ENCODE results near the gene ADK.

ADK gene

GRCh38 chr10:74672430-74673165, 521.6 kb downstream of the ADK start:
- Histone ChIP-seq H3K9me3 (ENCODE audit: control insufficient read depth, insufficient read depth, low read length) (no peaks in the 10 kb centered on the region), H3K27ac (ENCODE audit: low read length) (no peak overlapping the region), H3K4me1 (ENCODE audit: control insufficient read depth, insufficient read depth, low read length) (no peaks in the 10 kb centered on the region), H3K4me3 (ENCODE audit: low read length) (no peak overlapping the region), H3K36me3 (ENCODE audit: control insufficient read depth, insufficient read depth, low read length) (no peaks in the 10 kb centered on the region), H3K27me3 (ENCODE audit: control insufficient read depth, insufficient read depth, low read length) (no peaks in the 10 kb centered on the region)
- DNase-seq (ENCODE audit: low read depth, low spot score): no peak

GRCh38 chr10:74674927-74675326, 523.9 kb downstream of the ADK start:
- Histone ChIP-seq H3K27ac (ENCODE audit: low read length) (no peak overlapping the region), H3K4me3 (ENCODE audit: low read length) (no peak overlapping the region), H3K9me3 (ENCODE audit: control insufficient read depth, insufficient read depth, low read length) (no peaks in the 10 kb centered on the region), H3K36me3 (ENCODE audit: control insufficient read depth, insufficient read depth, low read length) (no peaks in the 10 kb centered on the region), H3K4me1 (ENCODE audit: control insufficient read depth, insufficient read depth, low read length) (no peaks in the 10 kb centered on the region), H3K27me3 (ENCODE audit: control insufficient read depth, insufficient read depth, low read length) (no peaks in the 10 kb centered on the region)
- no peak for DNase-seq (ENCODE audit: low read depth, low spot score)
- WGBS (ENCODE audit: insufficient coverage, insufficient read length): no CpG with 5 or more reads among the region's 1 CpG

GRCh38 chr10:74675484-74675883, 524.5 kb downstream of the ADK start:
- DNase-seq (ENCODE audit: low read depth, low spot score): no peak
- Histone ChIP-seq H3K36me3 (ENCODE audit: control insufficient read depth, insufficient read depth, low read length) (no peaks in the 10 kb centered on the region), H3K4me3 (ENCODE audit: low read length) (no peak overlapping the region), H3K27me3 (ENCODE audit: control insufficient read depth, insufficient read depth, low read length) (no peaks in the 10 kb centered on the region), H3K27ac (ENCODE audit: low read length) (no peak overlapping the region), H3K4me1 (ENCODE audit: control insufficient read depth, insufficient read depth, low read length) (no peaks in the 10 kb centered on the region), H3K9me3 (ENCODE audit: control insufficient read depth, insufficient read depth, low read length) (no peaks in the 10 kb centered on the region)

GRCh38 chr10:74677951-74678350, 526.9 kb downstream of the ADK start:
- no peaks in the 10 kb centered on the region for H3K36me3 ChIP-seq (ENCODE audit: control insufficient read depth, insufficient read depth, low read length)
- H3K4me1 ChIP-seq (ENCODE audit: control insufficient read depth, insufficient read depth, low read length): no peaks in the 10 kb centered on the region
- DNase-seq (ENCODE audit: low read depth, low spot score): no peak
- WGBS (ENCODE audit: insufficient coverage, insufficient read length): no CpG with 5 or more reads among the region's 1 CpG
- H3K4me3 ChIP-seq (ENCODE audit: low read length): no peak overlapping the region
- H3K9me3 ChIP-seq (ENCODE audit: control insufficient read depth, insufficient read depth, low read length): no peaks in the 10 kb centered on the region
- H3K27ac ChIP-seq (ENCODE audit: low read length): no peak overlapping the region
- no peaks in the 10 kb centered on the region for H3K27me3 ChIP-seq (ENCODE audit: control insufficient read depth, insufficient read depth, low read length)

- H3K4me1 ChIP-seq (ENCODE audit: control insufficient read depth, insufficient read depth, low read length): no peaks in the 10 kb centered on the region
- no CpG with 5 or more reads among the region's 4 CpGs for WGBS (ENCODE audit: insufficient coverage, insufficient read length)
- H3K4me3 ChIP-seq (ENCODE audit: low read length): no peak overlapping the region
- H3K27me3 ChIP-seq (ENCODE audit: control insufficient read depth, insufficient read depth, low read length): no peaks in the 10 kb centered on the region
- no peak for DNase-seq (ENCODE audit: low read depth, low spot score)
- H3K36me3 ChIP-seq (ENCODE audit: control insufficient read depth, insufficient read depth, low read length): no peaks in the 10 kb centered on the region
- no peak overlapping the region for H3K27ac ChIP-seq (ENCODE audit: low read length)
- H3K9me3 ChIP-seq (ENCODE audit: control insufficient read depth, insufficient read depth, low read length): no peaks in the 10 kb centered on the region
Measured at GRCh38 chr10:74681917-74682627, 531.1 kb downstream of the ADK start.

- no peaks in the 10 kb centered on the region for H3K9me3 ChIP-seq (ENCODE audit: control insufficient read depth, insufficient read depth, low read length)
Measured at GRCh38 chr10:74683067-74683466, 532.0 kb downstream of the ADK start.

GRCh38 chr10:74683621-74684364, 532.8 kb downstream of the ADK start:
- WGBS (ENCODE audit: insufficient coverage, insufficient read length): no CpG with 5 or more reads among the region's 7 CpGs
- no peaks in the 10 kb centered on the region for H3K27me3 ChIP-seq (ENCODE audit: control insufficient read depth, insufficient read depth, low read length)
- H3K4me1 ChIP-seq (ENCODE audit: control insufficient read depth, insufficient read depth, low read length): no peaks in the 10 kb centered on the region
- DNase-seq (ENCODE audit: low read depth, low spot score): no peak
- H3K4me3 ChIP-seq (ENCODE audit: low read length): no peak overlapping the region
- no peaks in the 10 kb centered on the region for H3K36me3 ChIP-seq (ENCODE audit: control insufficient read depth, insufficient read depth, low read length)
- no peak overlapping the region for H3K27ac ChIP-seq (ENCODE audit: low read length)
- no peaks in the 10 kb centered on the region for H3K9me3 ChIP-seq (ENCODE audit: control insufficient read depth, insufficient read depth, low read length)

More at GRCh38 chr10:74683067-74683466, 532.0 kb downstream of the ADK start:
- no peak for DNase-seq (ENCODE audit: low read depth, low spot score)
- Histone ChIP-seq H3K4me3 (ENCODE audit: low read length) (no peak overlapping the region), H3K27me3 (ENCODE audit: control insufficient read depth, insufficient read depth, low read length) (no peaks in the 10 kb centered on the region), H3K4me1 (ENCODE audit: control insufficient read depth, insufficient read depth, low read length) (no peaks in the 10 kb centered on the region), H3K27ac (ENCODE audit: low read length) (no peak overlapping the region), H3K36me3 (ENCODE audit: control insufficient read depth, insufficient read depth, low read length) (no peaks in the 10 kb centered on the region)

GRCh38 chr10:74684462-74684861, 533.4 kb downstream of the ADK start:
- Histone ChIP-seq H3K4me1 (ENCODE audit: control insufficient read depth, insufficient read depth, low read length) (no peaks in the 10 kb centered on the region), H3K27me3 (ENCODE audit: control insufficient read depth, insufficient read depth, low read length) (no peaks in the 10 kb centered on the region), H3K36me3 (ENCODE audit: control insufficient read depth, insufficient read depth, low read length) (no peaks in the 10 kb centered on the region), H3K27ac (ENCODE audit: low read length) (no peak overlapping the region), H3K9me3 (ENCODE audit: control insufficient read depth, insufficient read depth, low read length) (no peaks in the 10 kb centered on the region), H3K4me3 (ENCODE audit: low read length) (no peak overlapping the region)
- WGBS (ENCODE audit: insufficient coverage, insufficient read length): no CpG with 5 or more reads among the region's 5 CpGs
- no peak for DNase-seq (ENCODE audit: low read depth, low spot score)

- Histone ChIP-seq H3K27me3 (ENCODE audit: control insufficient read depth, insufficient read depth, low read length) (no peaks in the 10 kb centered on the region), H3K4me3 (ENCODE audit: low read length) (no peak overlapping the region), H3K36me3 (ENCODE audit: control insufficient read depth, insufficient read depth, low read length) (no peaks in the 10 kb centered on the region), H3K27ac (ENCODE audit: low read length) (no peak overlapping the region), H3K9me3 (ENCODE audit: control insufficient read depth, insufficient read depth, low read length) (no peaks in the 10 kb centered on the region), H3K4me1 (ENCODE audit: control insufficient read depth, insufficient read depth, low read length) (no peaks in the 10 kb centered on the region)
- WGBS (ENCODE audit: insufficient coverage, insufficient read length): no CpG with 5 or more reads among the region's 1 CpG
- no peak for DNase-seq (ENCODE audit: low read depth, low spot score)
Measured at GRCh38 chr10:74685564-74685963, 534.5 kb downstream of the ADK start.

- WGBS (ENCODE audit: insufficient coverage, insufficient read length): no CpG with 5 or more reads among the region's 4 CpGs
- H3K36me3 ChIP-seq (ENCODE audit: control insufficient read depth, insufficient read depth, low read length): no peaks in the 10 kb centered on the region
- no peak for DNase-seq (ENCODE audit: low read depth, low spot score)
- no peaks in the 10 kb centered on the region for H3K9me3 ChIP-seq (ENCODE audit: control insufficient read depth, insufficient read depth, low read length)
- no peaks in the 10 kb centered on the region for H3K27me3 ChIP-seq (ENCODE audit: control insufficient read depth, insufficient read depth, low read length)
- no peak overlapping the region for H3K27ac ChIP-seq (ENCODE audit: low read length)
- H3K4me3 ChIP-seq (ENCODE audit: low read length): no peak overlapping the region
- no peaks in the 10 kb centered on the region for H3K4me1 ChIP-seq (ENCODE audit: control insufficient read depth, insufficient read depth, low read length)
Measured at GRCh38 chr10:74690393-74690792, 539.4 kb downstream of the ADK start.

Measured in iPS DF 6.9 (cell line).